ENCODE data around the gene KRTCAP3. TPM values are rescaled to one million over a fixed set of nuclear protein-coding genes. Genes with fewer than 3 reads are reported as not detected.

The KRTCAP3 gene
- total and polyA plus RNA-seq, 2 of the 8 experiments (the other 6 are each of a cell fraction or from before 2014, with no cell fraction given): 55.4 to 72.5 TPM

GRCh38 chr2:27412419-27413152 is 29.6 kb upstream of the KRTCAP3 start:
- Histone ChIP-seq H3K27ac (ENCODE audit: low read depth, low read length) (no peak overlapping the region), H3K4ac (replicated peaks; ENCODE audit: insufficient read length, low read depth, low read length) (no peak overlapping the region), H3K56ac (replicated peaks; ENCODE audit: insufficient read length, low read depth, low read length) (no peak overlapping the region), H2BK20ac (ENCODE audit: low read length) (no peak overlapping the region), H3K27me3 (replicated peaks in 1 of 4; ENCODE audit: control insufficient read depth in 3 of 4, extremely low read depth in 1 of 4, insufficient read depth in 3 of 4, low read length in 3 of 4) (no peaks in the 10 kb centered on the region), H3K4me1 (replicated peaks in 1 of 4; ENCODE audit: control insufficient read depth in 3 of 4, insufficient read depth in 4 of 4, low read length in 3 of 4) (peaks cover 0 to 5% (median 3%) of the 10 kb centered on the region in 4 experiments; a peak in 4 of 7 replicates), H3K14ac (ENCODE audit: insufficient read length) (no peak overlapping the region), H4K8ac (ENCODE audit: extremely low read depth, insufficient read depth, low read length) (no peak overlapping the region), H3K4me2 (ENCODE audit: insufficient read depth in 1 of 2, low read depth in 2 of 2, low read length in 2 of 2) (no peak overlapping the region), H3K36me3 (ENCODE audit: control insufficient read depth in 2 of 4, insufficient read depth in 4 of 4, low read length in 3 of 4) (peaks cover 0 to under 1% (median 0%) of the 10 kb centered on the region in 4 experiments; a peak in 1 of 8 replicates), H2BK5ac (ENCODE audit: low read depth, low read length) (no peak overlapping the region), H3K9me3 (ENCODE audit: insufficient read depth in 2 of 2, low read depth in 1 of 2, low read length in 1 of 2) (no peaks in the 10 kb centered on the region), H3K4me3 (ENCODE audit: extremely low read depth in 1 of 4, insufficient read depth in 2 of 4, low read depth in 3 of 4, low read length in 4 of 4) (no peak overlapping the region), H2BK12ac (ENCODE audit: low read depth, low read length) (no peak overlapping the region), H4K91ac (replicated peaks; ENCODE audit: insufficient read length, low read length) (no peak overlapping the region), H3K23ac (ENCODE audit: insufficient read length) (no peak overlapping the region), H3K23me2 (ENCODE audit: low read depth, low read length) (peaks cover 7% of the 10 kb centered on the region), H4K20me1 (replicated peaks in 1 of 2; ENCODE audit: control insufficient read depth in 1 of 2, insufficient read depth in 2 of 2, low read length in 2 of 2) (peaks cover 0 to 2% of the 10 kb centered on the region in 2 experiments), H3K9ac (replicated peaks in 1 of 4; ENCODE audit: extremely low read depth in 1 of 4, low read depth in 3 of 4, low read length in 3 of 4) (no peak overlapping the region), H2AFZ (ENCODE audit: low read length) (no peak overlapping the region), H3K18ac (ENCODE audit: extremely low read depth, low read length) (no peak overlapping the region), H2BK120ac (replicated peaks; ENCODE audit: low read depth, low read length) (no peak overlapping the region), H2AK5ac (ENCODE audit: low read depth, low read length) (no peak overlapping the region), H2BK15ac (ENCODE audit: low read length) (no peak overlapping the region), H3K79me1 (ENCODE audit: low read depth, low read length) (no peaks in the 10 kb centered on the region), H3K79me2 (ENCODE audit: control insufficient read depth in 1 of 2, insufficient read depth in 2 of 2, low read length in 2 of 2) (peaks cover 7 to 16% of the 10 kb centered on the region in 2 experiments), H4K5ac (ENCODE audit: insufficient read length, low read depth, low read length) (no peak overlapping the region)
- 88% methylated on average over 9 of the region's 9 CpGs; no CpG with 5 or more reads in 1 of the 2 experiments for WGBS, 2 experiments (ENCODE audit: extremely low coverage in 1 of 2, insufficient coverage in 1 of 2, insufficient read length in 1 of 2, insufficient replicate concordance in 2 of 2, low coverage in 1 of 2, low lambda C conversion rate in 2 of 2, missing lambda C conversion rate in 1 of 2)
- DNase-seq (ENCODE audit: low read depth in 1 of 2, low spot score in 2 of 2) (no peak), FAIRE-seq (no peak)
- ChIA-PET CTCF (ENCODE audit: partially characterized antibody) (interaction anchor here (0.6 kb wide), 1 partner anchor 22 kb away, joined by 4 read pairs; no protein-coding TSS in a partner anchor), POLR2A (ENCODE audit: partially characterized antibody) (no interaction called here)
- TF ChIP-seq HDAC2 (IDR thresholded peaks at IDR 0.05; ENCODE audit: borderline replicate concordance in 1 of 2, low read depth in 2 of 2, low read length in 2 of 2) (no peak), TAF1 (IDR thresholded peaks at IDR 0.05; ENCODE audit: low read depth, low read length) (no peak), SIRT6 (IDR thresholded peaks at IDR 0.05; ENCODE audit: low read length) (no peak), RXRA (IDR thresholded peaks at IDR 0.05; ENCODE audit: insufficient read depth, low read depth, low read length) (no peak), CBX5 (IDR thresholded peaks at IDR 0.05; ENCODE audit: low read depth, low read length) (no peak), SRF (IDR thresholded peaks at IDR 0.05; ENCODE audit: low read depth, low read length) (no peak), POU5F1 (IDR thresholded peaks at IDR 0.05; ENCODE audit: low read depth, low read length) (no peak), BACH1 (IDR thresholded peaks at IDR 0.05; ENCODE audit: low read length) (no peak), EZH2 (IDR thresholded peaks at IDR 0.05; ENCODE audit: low read depth, low read length, severe bottlenecking) (no peak), KDM4A (IDR thresholded peaks at IDR 0.05; ENCODE audit: low read depth, low read length, severe bottlenecking) (no peak), CHD1 (IDR thresholded peaks at IDR 0.05; ENCODE audit: low read depth, low read length) (no peak), SUZ12 (IDR thresholded peaks at IDR 0.05; ENCODE audit: low read length) (no peak), SAP30 (IDR thresholded peaks at IDR 0.05; ENCODE audit: insufficient read depth, insufficient replicate concordance, low read length) (no peak)
